WTC11 (cell line): ENCODE measurements around the gene HOXA5.

Experiments
- CREB1 ChIP-seq: sonication (generic); formaldehyde crosslinking; IDR thresholded peaks from 2 replicates; pipeline ENCODE4 v1.8.0; 2023; ENCODE audit warnings: mild to moderate bottlenecking, missing genetic modification reagents
- CTCF ChIP-seq: fragments of 200-600 bp; IDR thresholded peaks from 2 replicates; pipeline ENCODE4 v1.8.0; 2022; ENCODE audit warnings: antibody characterized with exemption
- HMGXB4 ChIP-seq: sonication (generic); formaldehyde crosslinking; IDR thresholded peaks from 2 replicates; pipeline ENCODE4 v1.8.1; 2023; ENCODE audit warnings: mild to moderate bottlenecking, moderate library complexity, missing genetic modification reagents
- IRF1 ChIP-seq: sonication (generic); formaldehyde crosslinking; IDR thresholded peaks from 2 replicates; pipeline ENCODE4 v1.8.0; 2023; ENCODE audit warnings: missing genetic modification reagents
- JUN ChIP-seq: sonication (generic); formaldehyde crosslinking; IDR thresholded peaks from 2 replicates; pipeline ENCODE4 v1.8.0; 2023; ENCODE audit warnings: mild to moderate bottlenecking, missing genetic modification reagents
- NFATC4 ChIP-seq: fragments of 250-450 bp; sonication (Bioruptor Pico); IDR thresholded peaks from 2 replicates; pipeline ENCODE4 v1.9.0; 2021; ENCODE audit warnings: mild to moderate bottlenecking
- NFYB ChIP-seq: sonication (generic); formaldehyde crosslinking; conservative IDR thresholded peaks from 2 replicates; pipeline ENCODE4 v1.8.0; 2022; ENCODE audit warnings: low read depth, missing genetic modification reagents
- SP1 ChIP-seq: sonication (generic); formaldehyde crosslinking; conservative IDR thresholded peaks from 2 replicates; pipeline ENCODE4 v1.8.1; 2022; ENCODE audit warnings: missing genetic modification reagents
- TP53 ChIP-seq: sonication (generic); formaldehyde crosslinking; IDR thresholded peaks from 2 replicates; pipeline ENCODE4 v1.8.1; 2023; ENCODE audit warnings: mild to moderate bottlenecking, missing genetic modification reagents
- USF2 ChIP-seq: sonication (generic); formaldehyde crosslinking; IDR thresholded peaks from 2 replicates; pipeline ENCODE4 v1.8.1; 2023; ENCODE audit warnings: mild to moderate bottlenecking, missing genetic modification reagents, moderate library complexity
- ZNF512 ChIP-seq: sonication (generic); formaldehyde crosslinking; IDR thresholded peaks from 2 replicates; pipeline ENCODE4 v1.8.1; 2022; ENCODE audit warnings: missing genetic modification reagents, borderline replicate concordance

- TF ChIP-seq CTCF (no peak), CREB1 (CRISPR knock-in tag) (no peak), TP53 (CRISPR knock-in tag) (no peak), JUN (CRISPR knock-in tag) (no peak), HMGXB4 (CRISPR knock-in tag) (no peak), USF2 (no peak), SP1 (CRISPR knock-in tag) (no peak), NFYB (CRISPR knock-in tag) (no peak), ZNF512 (CRISPR knock-in tag) (no peak), IRF1 (CRISPR knock-in tag) (no peak), NFATC4 (CRISPR knock-in tag) (no peak)
Observed at GRCh38 chr7:27168265-27168947, 24.9 kb upstream of the HOXA5 start.
